ENCODE measurements around the gene FAM200C.

FAM200C gene

DNA sequence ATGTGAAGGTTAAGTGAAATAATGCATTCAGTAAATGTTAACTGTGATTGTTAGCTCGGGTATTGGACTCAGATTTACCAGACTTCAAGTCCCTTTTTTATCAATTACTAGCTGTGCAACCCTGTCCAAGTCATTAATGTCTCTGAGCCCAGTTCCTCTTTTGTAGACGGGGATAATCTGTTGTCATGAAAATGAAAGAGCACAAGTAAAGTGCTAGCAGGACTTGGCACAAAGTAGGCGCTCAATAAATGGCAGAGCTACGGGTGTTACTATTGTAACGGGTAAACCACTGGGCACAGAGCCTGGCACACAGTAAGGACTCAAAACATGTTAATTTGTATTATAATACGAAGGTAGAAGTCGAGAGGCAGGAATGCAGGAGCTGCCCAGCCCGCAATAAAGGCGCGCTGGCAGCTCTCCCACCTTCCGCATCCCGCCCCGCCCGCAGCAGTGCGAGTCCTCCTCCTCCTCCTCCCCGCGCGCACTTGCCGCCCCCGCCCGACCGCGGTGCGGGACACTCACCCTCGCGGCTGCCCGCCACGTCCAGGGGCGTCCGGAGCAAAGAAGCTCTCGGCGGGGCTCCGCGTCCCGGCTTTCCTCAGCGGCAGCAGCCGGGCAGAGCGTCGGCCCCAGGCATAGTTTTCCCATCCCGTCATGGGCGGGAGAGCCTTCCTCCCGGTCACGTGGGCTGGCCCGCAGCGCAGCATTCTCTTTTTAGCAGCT is 29.7 kb downstream of the FAM200C start, which contains the start of gene C1QTNF2:
TSS of gene C1QTNF2 (minus strand) at position 637 of the 723 bp plus-strand sequence. CDS start 15,615 bp downstream, outside the sequence.
- ATAC-seq: peak; percentile 92
- TF ChIP-seq, protein P1, sequence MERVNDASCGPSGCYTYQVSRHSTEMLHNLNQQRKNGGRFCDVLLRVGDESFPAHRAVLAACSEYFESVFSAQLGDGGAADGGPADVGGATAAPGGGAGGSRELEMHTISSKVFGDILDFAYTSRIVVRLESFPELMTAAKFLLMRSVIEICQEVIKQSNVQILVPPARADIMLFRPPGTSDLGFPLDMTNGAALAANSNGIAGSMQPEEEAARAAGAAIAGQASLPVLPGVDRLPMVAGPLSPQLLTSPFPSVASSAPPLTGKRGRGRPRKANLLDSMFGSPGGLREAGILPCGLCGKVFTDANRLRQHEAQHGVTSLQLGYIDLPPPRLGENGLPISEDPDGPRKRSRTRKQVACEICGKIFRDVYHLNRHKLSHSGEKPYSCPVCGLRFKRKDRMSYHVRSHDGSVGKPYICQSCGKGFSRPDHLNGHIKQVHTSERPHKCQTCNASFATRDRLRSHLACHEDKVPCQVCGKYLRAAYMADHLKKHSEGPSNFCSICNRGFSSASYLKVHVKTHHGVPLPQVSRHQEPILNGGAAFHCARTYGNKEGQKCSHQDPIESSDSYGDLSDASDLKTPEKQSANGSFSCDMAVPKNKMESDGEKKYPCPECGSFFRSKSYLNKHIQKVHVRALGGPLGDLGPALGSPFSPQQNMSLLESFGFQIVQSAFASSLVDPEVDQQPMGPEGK (CRISPR knock-in tag; IDR thresholded peaks at IDR 0.05; ENCODE audit: borderline replicate concordance): no peak
- TF ChIP-seq OSR1 (CRISPR knock-in tag; IDR thresholded peaks at IDR 0.05) (no peak), ESRRG (CRISPR knock-in tag; IDR thresholded peaks at IDR 0.05) (no peak), ZFP3 (CRISPR knock-in tag; IDR thresholded peaks at IDR 0.05) (no peak), TCF4 (CRISPR knock-in tag; IDR thresholded peaks at IDR 0.05; ENCODE audit: borderline replicate concordance) (no peak), PPARA (CRISPR knock-in tag; IDR thresholded peaks at IDR 0.05; ENCODE audit: borderline replicate concordance) (no peak), ISL1 (CRISPR knock-in tag; IDR thresholded peaks at IDR 0.05) (no peak), ZNF70 (CRISPR knock-in tag; IDR thresholded peaks at IDR 0.05) (no peak), RARB (CRISPR knock-in tag; IDR thresholded peaks at IDR 0.05) (no peak), ZC3H10 (CRISPR knock-in tag; IDR thresholded peaks at IDR 0.05) (no peak), CSDC2 (CRISPR knock-in tag; IDR thresholded peaks at IDR 0.05) (no peak)
- TF ChIP-seq, protein P2, sequence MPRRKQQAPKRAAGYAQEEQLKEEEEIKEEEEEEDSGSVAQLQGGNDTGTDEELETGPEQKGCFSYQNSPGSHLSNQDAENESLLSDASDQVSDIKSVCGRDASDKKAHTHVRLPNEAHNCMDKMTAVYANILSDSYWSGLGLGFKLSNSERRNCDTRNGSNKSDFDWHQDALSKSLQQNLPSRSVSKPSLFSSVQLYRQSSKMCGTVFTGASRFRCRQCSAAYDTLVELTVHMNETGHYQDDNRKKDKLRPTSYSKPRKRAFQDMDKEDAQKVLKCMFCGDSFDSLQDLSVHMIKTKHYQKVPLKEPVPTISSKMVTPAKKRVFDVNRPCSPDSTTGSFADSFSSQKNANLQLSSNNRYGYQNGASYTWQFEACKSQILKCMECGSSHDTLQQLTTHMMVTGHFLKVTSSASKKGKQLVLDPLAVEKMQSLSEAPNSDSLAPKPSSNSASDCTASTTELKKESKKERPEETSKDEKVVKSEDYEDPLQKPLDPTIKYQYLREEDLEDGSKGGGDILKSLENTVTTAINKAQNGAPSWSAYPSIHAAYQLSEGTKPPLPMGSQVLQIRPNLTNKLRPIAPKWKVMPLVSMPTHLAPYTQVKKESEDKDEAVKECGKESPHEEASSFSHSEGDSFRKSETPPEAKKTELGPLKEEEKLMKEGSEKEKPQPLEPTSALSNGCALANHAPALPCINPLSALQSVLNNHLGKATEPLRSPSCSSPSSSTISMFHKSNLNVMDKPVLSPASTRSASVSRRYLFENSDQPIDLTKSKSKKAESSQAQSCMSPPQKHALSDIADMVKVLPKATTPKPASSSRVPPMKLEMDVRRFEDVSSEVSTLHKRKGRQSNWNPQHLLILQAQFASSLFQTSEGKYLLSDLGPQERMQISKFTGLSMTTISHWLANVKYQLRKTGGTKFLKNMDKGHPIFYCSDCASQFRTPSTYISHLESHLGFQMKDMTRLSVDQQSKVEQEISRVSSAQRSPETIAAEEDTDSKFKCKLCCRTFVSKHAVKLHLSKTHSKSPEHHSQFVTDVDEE (CRISPR knock-in tag; IDR thresholded peaks at IDR 0.05): no peak

DNA sequence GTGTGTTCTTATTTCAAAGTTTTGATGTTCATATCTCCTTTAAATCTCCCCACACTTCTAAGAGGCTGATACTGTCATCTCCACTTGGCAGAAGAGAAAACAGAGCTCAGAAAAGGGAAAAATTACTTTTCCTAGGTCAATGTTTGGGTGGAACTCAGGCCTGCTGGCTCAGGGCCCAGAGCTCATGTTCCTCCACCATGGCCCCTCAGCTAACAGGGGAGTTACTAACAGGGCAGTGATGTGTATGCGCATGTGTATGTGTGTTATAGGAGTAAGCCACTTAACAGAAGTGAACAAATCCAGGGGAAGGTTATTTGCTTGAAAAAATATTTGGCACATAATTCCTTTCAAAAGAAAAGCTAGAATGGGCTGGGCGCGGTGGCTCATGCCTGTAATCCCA is 32.0 kb downstream of the FAM200C start:
- ATAC-seq: no peak
- TF ChIP-seq ESRRG (CRISPR knock-in tag; IDR thresholded peaks at IDR 0.05) (no peak), RARB (CRISPR knock-in tag; IDR thresholded peaks at IDR 0.05) (no peak), SNAI2 (CRISPR knock-in tag; IDR thresholded peaks at IDR 0.05) (no peak), BACH2 (CRISPR knock-in tag; IDR thresholded peaks at IDR 0.05; ENCODE audit: borderline replicate concordance) (no peak), ZNF565 (CRISPR knock-in tag; conservative IDR thresholded peaks at IDR 0.05; ENCODE audit: low read depth) (no peak), ZNF8 (CRISPR knock-in tag; IDR thresholded peaks at IDR 0.05) (no peak), CSDC2 (CRISPR knock-in tag; IDR thresholded peaks at IDR 0.05) (no peak), PPARA (CRISPR knock-in tag; IDR thresholded peaks at IDR 0.05; ENCODE audit: borderline replicate concordance) (no peak), ZNF70 (CRISPR knock-in tag; IDR thresholded peaks at IDR 0.05) (no peak), TOX (CRISPR knock-in tag; IDR thresholded peaks at IDR 0.05; ENCODE audit: borderline replicate concordance) (no peak), ARNTL (CRISPR knock-in tag; IDR thresholded peaks at IDR 0.05; ENCODE audit: borderline replicate concordance, low read depth) (no peak), ZC3H10 (CRISPR knock-in tag; IDR thresholded peaks at IDR 0.05) (no peak)
- TF ChIP-seq, protein P2 (CRISPR knock-in tag; IDR thresholded peaks at IDR 0.05): no peak

DNA sequence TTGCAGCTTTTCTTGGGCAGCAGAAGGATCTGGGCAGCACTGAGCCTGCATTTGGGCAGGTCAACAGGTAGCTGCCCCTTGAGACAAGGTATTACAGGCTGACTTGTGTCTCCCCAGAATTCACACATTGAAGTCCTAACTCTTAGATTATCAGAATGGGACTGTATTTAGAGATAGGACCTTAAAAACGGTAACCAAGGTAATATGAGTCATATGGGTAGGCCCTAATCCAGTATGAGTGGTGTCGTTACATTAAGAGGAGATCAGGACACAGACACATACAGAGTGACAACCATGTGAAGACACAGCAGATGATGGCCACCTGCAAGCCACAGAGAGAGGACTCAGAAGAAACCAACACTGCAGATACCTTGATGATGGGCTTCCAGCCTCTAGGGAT is 32.6 kb downstream of the FAM200C start:
- no peak for TF ChIP-seq BACH2 (CRISPR knock-in tag; IDR thresholded peaks at IDR 0.05; ENCODE audit: borderline replicate concordance)
- TF ChIP-seq, protein P3, sequence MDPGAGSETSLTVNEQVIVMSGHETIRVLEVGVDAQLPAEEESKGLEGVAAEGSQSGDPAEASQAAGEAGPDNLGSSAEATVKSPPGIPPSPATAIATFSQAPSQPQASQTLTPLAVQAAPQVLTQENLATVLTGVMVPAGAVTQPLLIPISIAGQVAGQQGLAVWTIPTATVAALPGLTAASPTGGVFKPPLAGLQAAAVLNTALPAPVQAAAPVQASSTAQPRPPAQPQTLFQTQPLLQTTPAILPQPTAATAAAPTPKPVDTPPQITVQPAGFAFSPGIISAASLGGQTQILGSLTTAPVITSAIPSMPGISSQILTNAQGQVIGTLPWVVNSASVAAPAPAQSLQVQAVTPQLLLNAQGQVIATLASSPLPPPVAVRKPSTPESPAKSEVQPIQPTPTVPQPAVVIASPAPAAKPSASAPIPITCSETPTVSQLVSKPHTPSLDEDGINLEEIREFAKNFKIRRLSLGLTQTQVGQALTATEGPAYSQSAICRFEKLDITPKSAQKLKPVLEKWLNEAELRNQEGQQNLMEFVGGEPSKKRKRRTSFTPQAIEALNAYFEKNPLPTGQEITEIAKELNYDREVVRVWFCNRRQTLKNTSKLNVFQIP (CRISPR knock-in tag; IDR thresholded peaks at IDR 0.05; ENCODE audit: borderline replicate concordance, low read depth): no peak
- TF ChIP-seq, protein P4, sequence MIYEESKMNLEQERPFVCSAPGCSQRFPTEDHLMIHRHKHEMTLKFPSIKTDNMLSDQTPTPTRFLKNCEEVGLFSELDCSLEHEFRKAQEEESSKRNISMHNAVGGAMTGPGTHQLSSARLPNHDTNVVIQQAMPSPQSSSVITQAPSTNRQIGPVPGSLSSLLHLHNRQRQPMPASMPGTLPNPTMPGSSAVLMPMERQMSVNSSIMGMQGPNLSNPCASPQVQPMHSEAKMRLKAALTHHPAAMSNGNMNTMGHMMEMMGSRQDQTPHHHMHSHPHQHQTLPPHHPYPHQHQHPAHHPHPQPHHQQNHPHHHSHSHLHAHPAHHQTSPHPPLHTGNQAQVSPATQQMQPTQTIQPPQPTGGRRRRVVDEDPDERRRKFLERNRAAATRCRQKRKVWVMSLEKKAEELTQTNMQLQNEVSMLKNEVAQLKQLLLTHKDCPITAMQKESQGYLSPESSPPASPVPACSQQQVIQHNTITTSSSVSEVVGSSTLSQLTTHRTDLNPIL (CRISPR knock-in tag; IDR thresholded peaks at IDR 0.05; ENCODE audit: low read depth): no peak
- no peak for TF ChIP-seq ESRRG (CRISPR knock-in tag; IDR thresholded peaks at IDR 0.05)
- ATAC-seq: no peak
